ENCODE results near the gene GDF2.
A peak's percentile ranks its signal among the peaks of the same experiment; 100 is the strongest.

Gene GDF2

GRCh38 chr10:47356708-47357107 is 34.5 kb downstream of the GDF2 start:
- no peak overlapping the region for H3K27ac Mint-ChIP-seq
- H3K36me3 Mint-ChIP-seq (ENCODE audit: low read depth): no peaks in the 10 kb centered on the region
- ATAC-seq (no peak), DNase-seq (no peak)
- no peaks in the 10 kb centered on the region for H3K9me3 Mint-ChIP-seq
- no peak overlapping the region for H3K4me3 Mint-ChIP-seq
- no peaks in the 10 kb centered on the region for H3K27me3 Mint-ChIP-seq
- no peaks in the 10 kb centered on the region for H3K4me1 Mint-ChIP-seq

- Mint-ChIP-seq H3K36me3 (ENCODE audit: low read depth) (no peaks in the 10 kb centered on the region), H3K27ac (no peak overlapping the region), H3K4me3 (no peak overlapping the region), H3K9me3 (no peaks in the 10 kb centered on the region), H3K4me1 (no peaks in the 10 kb centered on the region), H3K27me3 (no peaks in the 10 kb centered on the region)
- DNase-seq (no peak), ATAC-seq (peak; percentile 12)
Observed at GRCh38 chr10:47357131-47357582, 34.9 kb downstream of the GDF2 start.

DNA sequence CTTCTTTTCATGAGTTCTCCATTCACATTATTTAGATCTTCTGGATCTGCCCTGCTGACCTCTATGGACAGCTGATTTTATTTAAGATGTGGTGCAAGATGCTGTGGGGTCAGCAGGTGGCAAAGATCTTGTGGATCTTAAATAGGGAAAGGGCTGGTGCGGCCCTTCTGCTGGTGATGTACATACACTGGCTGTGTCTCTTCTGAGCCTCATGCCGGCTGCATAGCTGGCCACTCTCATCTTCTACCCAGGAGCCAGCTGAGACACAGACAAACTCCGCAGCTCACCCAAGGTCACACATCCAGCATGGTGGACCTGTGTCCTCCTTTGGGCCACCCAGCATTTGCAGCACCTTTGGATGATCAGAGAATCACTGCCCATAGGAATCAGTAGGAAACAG is 35.7 kb downstream of the GDF2 start:
- H3K9me3 Mint-ChIP-seq: no peaks in the 10 kb centered on the region
- no peak for ATAC-seq

DNA sequence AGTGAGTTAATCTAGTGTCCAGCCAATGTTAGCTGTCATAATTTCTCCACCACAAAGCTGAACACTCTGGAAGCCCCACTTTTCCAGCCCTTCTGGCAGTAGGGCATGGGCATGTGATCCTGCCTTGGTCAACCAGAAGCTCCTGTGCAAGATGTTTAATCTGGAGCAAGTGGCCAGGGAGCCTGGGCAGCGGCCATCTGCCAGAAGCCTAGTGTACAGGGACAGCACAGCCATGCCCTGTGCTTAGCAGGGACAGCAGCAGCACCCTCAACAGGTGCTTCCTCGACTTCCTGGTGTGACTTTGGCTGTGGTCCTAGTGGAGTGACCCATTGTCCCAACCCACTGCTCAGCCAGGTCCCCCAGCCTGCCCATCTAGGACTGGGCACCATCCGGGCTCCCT is 36.2 kb downstream of the GDF2 start:
- Mint-ChIP-seq H3K4me3 (no peak overlapping the region), H3K9me3 (no peaks in the 10 kb centered on the region)

More for the DNA sequence above, 35.7 kb downstream of the GDF2 start:
- Mint-ChIP-seq H3K4me3 (no peak overlapping the region), H3K27me3 (no peaks in the 10 kb centered on the region), H3K27ac (no peak overlapping the region), H3K36me3 (ENCODE audit: low read depth) (no peaks in the 10 kb centered on the region), H3K4me1 (no peaks in the 10 kb centered on the region)
- DNase-seq: no peak

DNA sequence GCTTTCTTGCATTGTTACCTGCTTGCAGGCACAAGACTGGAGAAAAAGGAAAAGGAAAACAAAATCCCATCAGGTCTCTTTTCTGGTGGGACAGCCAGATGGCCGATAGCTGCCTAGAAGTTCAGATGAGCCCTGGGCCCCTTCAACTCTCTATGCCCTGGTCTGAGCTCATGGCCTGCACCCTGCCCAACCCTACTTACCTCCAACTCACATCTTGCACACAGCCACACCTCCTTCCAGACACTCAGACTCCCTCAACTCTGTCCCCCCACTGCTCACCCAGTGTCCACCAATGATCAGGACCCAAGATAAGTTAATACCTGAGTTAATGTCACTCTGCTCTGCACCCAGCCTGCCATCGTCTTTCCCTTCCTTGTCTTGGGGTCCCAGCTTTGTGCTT is 36.8 kb downstream of the GDF2 start:
- Mint-ChIP-seq H3K27me3 (no peaks in the 10 kb centered on the region), H3K4me3 (no peak overlapping the region), H3K9me3 (no peaks in the 10 kb centered on the region), H3K36me3 (ENCODE audit: low read depth) (no peaks in the 10 kb centered on the region), H3K4me1 (no peaks in the 10 kb centered on the region), H3K27ac (no peak overlapping the region)
- no peak for ATAC-seq
- DNase-seq: no peak

More for the DNA sequence above, 36.2 kb downstream of the GDF2 start:
- DNase-seq: no peak
- no peak for ATAC-seq
- Mint-ChIP-seq H3K27me3 (no peaks in the 10 kb centered on the region), H3K4me1 (no peaks in the 10 kb centered on the region), H3K27ac (no peak overlapping the region), H3K36me3 (ENCODE audit: low read depth) (no peaks in the 10 kb centered on the region)

DNA sequence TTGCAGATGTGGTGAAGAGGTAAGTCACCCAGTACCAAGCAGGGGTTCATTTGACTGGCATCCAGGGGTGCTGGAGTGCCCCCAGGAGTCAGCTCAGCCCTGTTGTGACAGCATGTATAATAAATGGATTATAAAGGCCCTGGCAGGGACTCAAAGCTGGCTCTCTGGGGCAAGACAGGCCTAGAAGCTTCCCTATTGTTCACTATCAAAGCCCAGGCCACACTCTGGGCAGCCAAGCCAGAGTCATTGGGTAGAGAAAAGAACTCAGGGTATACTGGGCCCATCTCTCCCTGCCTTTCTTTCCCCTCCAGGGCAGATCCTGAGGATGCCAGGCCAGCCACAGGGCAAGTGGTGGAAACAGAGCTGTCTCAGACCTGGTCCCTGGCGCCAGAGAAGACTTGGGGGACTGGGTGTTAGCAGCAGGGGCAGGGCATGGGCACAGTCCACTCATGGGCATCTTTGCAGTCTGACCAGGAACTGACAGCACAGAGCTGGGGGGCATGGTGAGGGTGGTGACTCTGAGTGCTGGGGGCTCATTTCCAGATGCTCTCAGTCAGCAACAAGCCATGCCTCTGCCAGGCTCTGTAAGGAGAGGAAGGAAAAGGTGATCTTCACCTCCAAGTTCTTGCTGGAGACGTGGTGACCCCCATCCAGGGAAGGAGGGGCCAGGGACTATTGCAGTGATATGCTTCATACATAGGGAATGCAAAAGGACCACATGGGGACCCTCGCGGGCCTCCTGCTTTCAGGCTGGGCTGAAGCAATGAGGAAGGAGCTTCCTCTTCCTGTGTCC is 37.6 kb downstream of the GDF2 start:
- ATAC-seq (no peak), DNase-seq (no peak)
- H3K36me3 Mint-ChIP-seq (ENCODE audit: low read depth): no peaks in the 10 kb centered on the region
- H3K9me3 Mint-ChIP-seq: no peaks in the 10 kb centered on the region
- H3K27me3 Mint-ChIP-seq: no peaks in the 10 kb centered on the region
- no peak overlapping the region for H3K27ac Mint-ChIP-seq
- no peaks in the 10 kb centered on the region for H3K4me1 Mint-ChIP-seq
- no peak overlapping the region for H3K4me3 Mint-ChIP-seq

DNA sequence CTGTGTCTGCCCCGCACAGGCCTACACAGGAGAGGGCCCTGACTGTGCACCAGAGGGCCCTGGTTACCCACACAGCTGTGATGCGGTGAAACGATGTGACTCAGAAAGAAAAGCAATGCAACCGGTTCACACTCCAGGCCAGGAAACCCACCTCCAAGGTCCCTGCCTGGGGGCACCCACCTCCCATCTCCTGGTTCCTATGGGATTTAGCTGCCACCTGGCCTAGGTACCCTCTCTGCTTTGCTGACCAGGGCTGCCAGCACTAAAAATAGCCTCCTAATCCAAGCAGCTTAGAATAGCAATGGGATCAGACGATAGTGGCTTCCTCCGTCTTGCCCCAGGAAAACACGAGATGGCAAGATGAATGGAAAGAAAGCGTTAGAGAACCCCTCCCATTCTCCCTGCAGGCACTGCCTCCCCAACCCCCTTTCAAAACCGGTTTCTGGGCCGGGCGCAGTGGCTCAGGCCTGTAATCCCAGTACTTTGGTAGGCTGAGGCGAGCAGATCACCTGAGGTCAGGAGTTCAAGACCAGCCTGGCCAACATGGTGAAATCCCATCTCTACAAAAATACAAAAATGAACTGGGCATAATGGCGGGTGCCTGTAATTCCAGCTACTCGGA is 38.3 kb downstream of the GDF2 start:
- no peak for ATAC-seq
- H3K9me3 Mint-ChIP-seq: no peaks in the 10 kb centered on the region

DNA sequence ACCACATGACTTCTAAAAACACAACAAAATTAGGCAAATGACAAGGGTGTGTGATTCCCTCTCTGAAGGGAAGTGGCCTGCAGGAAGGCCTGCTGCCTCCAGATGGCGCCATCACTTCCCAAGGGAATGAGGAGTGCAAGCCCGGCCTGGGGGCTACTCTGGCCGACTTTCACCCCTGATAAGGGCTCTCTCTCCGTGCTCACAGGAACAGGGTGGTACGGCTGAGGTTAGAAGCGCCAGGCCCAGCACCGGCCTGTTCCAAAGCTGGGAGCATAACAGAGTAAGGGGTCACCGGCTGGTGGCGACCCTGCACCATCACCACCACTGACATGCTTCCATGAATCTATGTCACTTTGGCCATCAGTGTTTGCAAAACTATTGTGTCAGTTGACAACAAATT is 39.0 kb downstream of the GDF2 start:
- ATAC-seq (no peak), DNase-seq (peak; percentile 48)
- no peaks in the 10 kb centered on the region for H3K4me1 Mint-ChIP-seq
- H3K27me3 Mint-ChIP-seq: no peaks in the 10 kb centered on the region
- no peaks in the 10 kb centered on the region for H3K36me3 Mint-ChIP-seq (ENCODE audit: low read depth)
- no peak overlapping the region for H3K27ac Mint-ChIP-seq
- no peak overlapping the region for H3K4me3 Mint-ChIP-seq
- no peaks in the 10 kb centered on the region for H3K9me3 Mint-ChIP-seq

More for the DNA sequence above, 38.3 kb downstream of the GDF2 start:
- DNase-seq: no peak
- Mint-ChIP-seq H3K36me3 (ENCODE audit: low read depth) (no peaks in the 10 kb centered on the region), H3K4me1 (no peaks in the 10 kb centered on the region), H3K27ac (no peak overlapping the region), H3K27me3 (no peaks in the 10 kb centered on the region), H3K4me3 (no peak overlapping the region)

DNA sequence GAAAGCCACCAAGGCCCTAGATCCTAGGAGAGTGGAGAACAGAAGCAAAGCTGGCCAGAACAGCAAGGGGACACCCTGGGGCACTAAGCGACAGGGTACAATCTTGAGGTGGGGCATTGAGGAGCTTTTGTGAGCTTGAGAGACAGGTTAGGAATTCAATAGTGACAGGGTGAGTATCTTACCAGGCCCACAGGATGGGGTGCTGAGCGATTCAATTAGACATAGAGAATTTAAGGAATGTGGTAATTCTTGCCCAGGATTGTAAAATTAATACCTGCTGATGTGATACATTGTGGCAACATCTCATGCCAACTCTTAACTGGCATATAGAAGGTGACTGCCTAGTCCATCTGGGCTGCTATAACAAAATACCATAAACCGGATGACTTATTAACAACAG is 39.9 kb downstream of the GDF2 start:
- Mint-ChIP-seq H3K4me1 (no peaks in the 10 kb centered on the region), H3K4me3 (no peak overlapping the region), H3K27me3 (no peaks in the 10 kb centered on the region), H3K27ac (no peak overlapping the region), H3K36me3 (ENCODE audit: low read depth) (no peaks in the 10 kb centered on the region), H3K9me3 (no peaks in the 10 kb centered on the region)
- no peak for ATAC-seq
- no peak for DNase-seq

DNA sequence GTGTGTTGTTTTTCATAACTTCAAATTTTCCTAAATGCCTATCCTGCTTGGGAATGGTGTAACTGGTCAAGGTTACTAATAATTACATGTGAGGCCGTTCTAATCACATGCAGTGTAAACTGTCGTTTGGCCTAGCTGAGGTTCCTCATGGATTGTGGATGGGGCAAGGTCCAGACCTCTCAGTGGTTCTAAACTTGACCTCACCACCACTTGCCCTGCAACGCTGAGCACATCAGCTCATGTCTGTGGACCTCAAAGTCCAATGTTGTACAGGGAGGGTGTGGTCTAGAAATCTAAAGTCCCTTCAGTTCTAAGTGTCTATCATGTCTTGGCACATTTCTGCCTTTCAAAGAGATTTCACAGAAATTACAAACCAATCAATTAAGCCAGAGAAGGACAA is 41.5 kb downstream of the GDF2 start:
- ATAC-seq (no peak), DNase-seq (no peak)
- H3K4me1 Mint-ChIP-seq: no peaks in the 10 kb centered on the region
- no peak overlapping the region for H3K27ac Mint-ChIP-seq
- H3K4me3 Mint-ChIP-seq: no peak overlapping the region
- H3K9me3 Mint-ChIP-seq: no peaks in the 10 kb centered on the region
- H3K27me3 Mint-ChIP-seq: no peaks in the 10 kb centered on the region
- no peaks in the 10 kb centered on the region for H3K36me3 Mint-ChIP-seq (ENCODE audit: low read depth)

GRCh38 chr10:47364366-47364765 is 42.1 kb downstream of the GDF2 start:
- no peak for DNase-seq
- no peak overlapping the region for H3K27ac Mint-ChIP-seq
- no peak overlapping the region for H3K4me3 Mint-ChIP-seq
- no peaks in the 10 kb centered on the region for H3K4me1 Mint-ChIP-seq
- no peaks in the 10 kb centered on the region for H3K36me3 Mint-ChIP-seq (ENCODE audit: low read depth)
- H3K27me3 Mint-ChIP-seq: no peaks in the 10 kb centered on the region
- no peak for ATAC-seq
- H3K9me3 Mint-ChIP-seq: no peaks in the 10 kb centered on the region

- ATAC-seq: no peak
- Mint-ChIP-seq H3K4me1 (no peaks in the 10 kb centered on the region), H3K27me3 (no peaks in the 10 kb centered on the region), H3K27ac (no peak overlapping the region), H3K36me3 (ENCODE audit: low read depth) (no peaks in the 10 kb centered on the region), H3K9me3 (no peaks in the 10 kb centered on the region), H3K4me3 (no peak overlapping the region)
- no peak for DNase-seq
Observed at GRCh38 chr10:47364911-47365310, 42.7 kb downstream of the GDF2 start.

DNA sequence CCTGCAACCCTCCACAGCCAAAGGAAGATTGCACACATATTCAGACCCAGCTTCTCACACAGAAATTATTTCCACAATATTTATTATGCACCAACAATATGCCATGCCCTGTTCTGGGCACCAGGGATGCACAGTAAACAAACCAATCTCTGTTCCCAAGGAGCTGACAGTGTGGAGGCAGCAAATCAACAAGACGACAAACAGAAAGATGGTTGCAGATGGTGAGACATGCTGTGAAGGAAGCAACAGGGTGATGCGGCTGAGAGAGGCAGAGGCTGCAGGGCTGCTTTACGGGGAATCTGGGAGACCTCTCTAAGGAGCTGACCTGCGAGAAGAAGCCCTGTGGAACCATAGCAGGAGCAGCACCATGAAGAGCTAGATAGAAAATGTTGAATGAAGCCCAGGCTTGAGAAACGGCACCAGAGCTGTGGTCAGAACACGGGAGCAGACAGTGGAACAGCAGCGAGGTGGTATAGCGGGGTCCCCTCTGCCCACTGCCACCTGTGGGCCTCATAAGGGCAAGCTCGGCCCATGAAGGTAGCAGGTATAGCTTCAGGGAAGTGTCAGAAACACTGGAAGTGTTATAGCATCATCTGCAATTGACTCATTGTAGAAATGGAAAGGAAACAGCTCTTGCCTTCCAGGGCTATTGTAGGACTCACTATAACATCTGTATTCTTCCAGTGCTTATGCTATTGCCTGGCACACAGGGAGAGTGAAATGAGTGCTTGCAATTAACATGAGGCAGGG is 43.4 kb downstream of the GDF2 start:
- no peak for DNase-seq
- no peak overlapping the region for H3K4me3 Mint-ChIP-seq

DNA sequence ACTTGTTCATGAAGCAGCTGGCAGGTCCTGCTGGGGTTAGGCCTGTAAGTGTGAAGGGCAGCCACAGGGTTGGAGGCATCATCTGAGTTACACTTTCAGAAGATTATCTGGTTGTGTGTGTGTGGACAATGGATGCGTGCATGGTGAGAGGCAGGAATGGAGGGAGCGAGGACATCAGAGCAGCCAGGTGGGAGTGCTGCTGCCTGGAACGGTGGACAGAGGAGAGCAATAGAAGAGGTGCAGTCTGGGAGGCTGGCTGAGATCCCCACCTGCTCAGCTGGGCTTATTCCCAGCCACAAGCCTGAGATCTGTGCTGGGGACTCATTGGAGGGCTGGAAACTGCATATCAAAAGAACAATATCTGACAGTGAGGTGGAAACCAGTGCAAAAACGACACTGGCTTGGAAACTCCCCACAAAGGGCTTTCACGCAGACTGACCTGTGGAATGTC is 44.0 kb downstream of the GDF2 start:
- ATAC-seq: no peak
- Mint-ChIP-seq H3K27ac (no peak overlapping the region), H3K4me3 (no peak overlapping the region), H3K27me3 (no peaks in the 10 kb centered on the region), H3K36me3 (ENCODE audit: low read depth) (no peaks in the 10 kb centered on the region), H3K9me3 (no peaks in the 10 kb centered on the region), H3K4me1 (no peaks in the 10 kb centered on the region)
- no peak for DNase-seq

More for the DNA sequence above, 43.4 kb downstream of the GDF2 start:
- Mint-ChIP-seq H3K36me3 (ENCODE audit: low read depth) (no peaks in the 10 kb centered on the region), H3K9me3 (no peaks in the 10 kb centered on the region), H3K27me3 (no peaks in the 10 kb centered on the region), H3K4me1 (no peaks in the 10 kb centered on the region), H3K27ac (no peak overlapping the region)
- ATAC-seq: no peak

Data from activated naive CD8-positive, alpha-beta T cell treated with anti-CD3 and anti-CD28 coated beads, Interleukin-2, amount 50 U/mL, for 24 hours (primary cell).